ENCODE measurements around the gene PHLDA1.

GRCh38 chr12:76042147-76042546 lies 10.6 kb upstream of the PHLDA1 start:
- TF ChIP-seq CTCF (IDR thresholded peaks at IDR 0.05) = no peak
- TF ChIP-seq POLR2AphosphoS5 (IDR thresholded peaks at IDR 0.05; ENCODE audit: low read depth, low read length) = no peak; the same call in 1 of the 2 replicates
- TF ChIP-seq TCF7L2 (IDR thresholded peaks at IDR 0.05; ENCODE audit: low read depth, low read length) = no peak

Data from Panc1 (cell line).